Kidney (tissue), 14 donors: ENCODE measurements around the gene SOWAHC. TPM values are rescaled to one million over a fixed set of nuclear protein-coding genes. Genes with fewer than 3 reads are reported as not detected.
"Not testable (repeated sequence)": the region's sequence is repeated elsewhere in the genome, so short reads cannot be mapped to it uniquely, and the experiment has no call there.

Experiments used
- DNase-seq, 5 donors: peaks; one replicate each; pipeline ENCODE4 v3.0.0-alpha.2; 2013 to 2020
- FAIRE-seq: peaks from 2 replicates; lab custom pipeline; 2012; peaks lifted over from hg19 to GRCh38; lab: Jason Lieb, UNC
- H3K27ac ChIP-seq, 2 donors: one replicate each; pipeline ENCODE4 v1.7.0; 2013; ENCODE audit warnings: low read depth in 2 of 2, low read length in 2 of 2, inconsistent platforms in 1 of 2
- H3K27me3 ChIP-seq: one replicate; pipeline ENCODE4 v1.7.1; 2013; ENCODE audit warnings: low read length, inconsistent platforms; ENCODE audit not compliant: control insufficient read depth, insufficient read depth
- H3K36me3 ChIP-seq, 3 donors: one replicate each; pipeline versions ENCODE4 v1.7.0 to v1.7.1; 2013; ENCODE audit warnings: low read length in 3 of 3, control low read depth in 1 of 3, inconsistent platforms in 1 of 3; ENCODE audit not compliant: insufficient read depth in 3 of 3, control insufficient read depth in 2 of 3
- H3K4me1 ChIP-seq, 3 donors: one replicate each; pipeline versions ENCODE4 v1.7.0 to v1.7.1; 2013; ENCODE audit warnings: low read length in 3 of 3, inconsistent platforms in 1 of 3, low read depth in 1 of 3; ENCODE audit not compliant: control insufficient read depth in 2 of 3, insufficient read depth in 2 of 3
- H3K4me3 ChIP-seq, 3 donors: one replicate each; pipeline versions ENCODE4 v1.7.0 to v1.8.1; 2013; ENCODE audit warnings: low read length in 3 of 3, control low read depth in 1 of 3, inconsistent platforms in 1 of 3
- H3K9ac ChIP-seq, 3 donors: one replicate each; pipeline versions ENCODE4 v1.7.0 to v1.7.1; 2013; ENCODE audit warnings: low read length in 3 of 3, control low read depth in 1 of 3, inconsistent platforms in 1 of 3
- H3K9me3 ChIP-seq, 3 donors: one replicate each; pipeline versions ENCODE4 v1.7.0 to v1.7.1; 2013; ENCODE audit warnings: low read length in 3 of 3, control low read depth in 1 of 3, inconsistent platforms in 1 of 3; ENCODE audit not compliant: control insufficient read depth in 2 of 3, insufficient read depth in 1 of 3
- CTCF ChIP-seq: IDR thresholded peaks from 3 replicates; pipeline ENCODE4 v1.5.1; 2012; ENCODE audit warnings: mild to moderate bottlenecking, moderate library complexity, borderline replicate concordance; ENCODE audit not compliant: insufficient read depth; ENCODE audit errors: extremely low read depth
- intact Hi-C: fragments of 100-400 bp; cut with DNase I; formaldehyde crosslinking; loops from one replicate; pipeline ENCODE4 v1.11.1; 2022
- polyA plus RNA-seq: library from polyadenylated mRNA; stranded (reverse); fragments of 350-450 nt; fragmentation: Illumina TruSeq; extraction: RNeasy Lipid Tissue Mini Kit (QIAGEN cat#74804); gene quantifications from one replicate; pipeline ENCODE4 v1.2.3, GENCODE V29; 2014; ENCODE audit warnings: low read depth, low replicate concordance; ENCODE audit not compliant: insufficient read depth
- total RNA-seq: library from RNA; stranded (reverse); fragmentation: NEBNext Ultra II Directional; extraction: Animal tissue kit (Norgen Biotek cat#: 25700); gene quantifications from one replicate; pipeline ENCODE4 v1.2.1, GENCODE V29; 2021
- donor health status: control.
- donor health status: control.
- donor health status: control.
- donor health status: control.
- donor health status: control.
- donor health status: DM: yes; HTN: yes; CAD: no.
- donor health status: Normal renal cell carcinoma (clear cell type).

SOWAHC gene
- total and polyA plus RNA-seq, 2 donors from 2014 or later: 7.5 to 11.8 TPM

GRCh38 chr2:109636317-109636716 lies 22.2 kb downstream of the SOWAHC start:
- FAIRE-seq (no peak), DNase-seq (no peak)
- H3K4me3 ChIP-seq: no peak overlapping the region
- intact Hi-C loops: no loop called here
- no peaks in the 10 kb centered on the region for H3K36me3 ChIP-seq
- no peak overlapping the region for H3K27ac ChIP-seq
- H3K27me3 ChIP-seq: no peaks in the 10 kb centered on the region
- H3K9ac ChIP-seq: no peak overlapping the region
- H3K4me1 ChIP-seq: no peaks in the 10 kb centered on the region
- TF ChIP-seq CTCF: no peak
- no peaks in the 10 kb centered on the region for H3K9me3 ChIP-seq

DNA sequence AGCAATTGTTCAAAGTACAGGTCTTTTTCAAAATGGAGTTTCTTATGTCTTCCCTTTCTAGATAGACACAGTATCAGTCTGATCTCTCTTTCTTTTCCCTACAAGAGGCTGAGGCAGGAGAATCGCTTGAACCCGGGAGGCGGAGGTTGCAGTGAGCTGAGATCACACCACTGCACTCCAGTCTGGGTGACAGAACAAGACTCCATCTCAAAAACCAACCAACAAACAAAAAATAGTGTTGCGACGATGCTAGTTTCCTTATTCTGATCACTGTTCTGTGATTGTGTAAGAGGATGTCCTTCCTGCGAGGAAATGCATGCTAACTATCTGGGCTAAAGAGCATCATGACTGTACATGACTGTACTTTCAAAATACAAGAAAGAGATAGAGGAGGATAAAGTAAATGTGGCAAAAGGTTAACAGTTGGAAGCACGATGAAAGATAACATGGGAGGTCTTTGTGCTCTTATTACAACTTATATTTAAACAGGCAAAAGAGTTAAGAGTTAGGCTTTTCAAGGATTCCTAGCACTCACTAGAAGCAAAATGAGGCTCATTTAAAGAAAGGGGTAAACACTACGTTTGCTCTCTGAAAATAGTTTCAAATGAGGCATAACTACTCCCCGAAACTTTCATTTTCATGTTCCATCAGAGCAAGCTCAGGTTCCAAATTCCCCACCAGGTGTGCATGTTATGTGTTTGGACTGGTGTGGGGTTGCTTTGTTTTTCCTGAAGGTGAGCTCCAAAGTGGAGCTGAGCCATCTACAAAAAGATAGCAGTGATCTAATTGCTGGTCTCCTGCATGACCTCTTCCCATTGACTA lies 23.8 kb downstream of the SOWAHC start:
- Histone ChIP-seq H3K9me3 (no peaks in the 10 kb centered on the region), H3K27ac (no peak overlapping the region), H3K36me3 (no peaks in the 10 kb centered on the region), H3K27me3 (no peaks in the 10 kb centered on the region), H3K9ac (no peak overlapping the region), H3K4me3 (no peak overlapping the region), H3K4me1 (no peaks in the 10 kb centered on the region)
- TF ChIP-seq CTCF: no peak
- FAIRE-seq (no peak), DNase-seq (no peak)
- intact Hi-C loops: no loop called here

GRCh38 chr2:109638795-109639194 lies 24.6 kb downstream of the SOWAHC start:
- intact Hi-C loops: no loop called here
- Histone ChIP-seq H3K9me3 (no peaks in the 10 kb centered on the region), H3K9ac (no peak overlapping the region), H3K4me3 (no peak overlapping the region), H3K4me1 (no peaks in the 10 kb centered on the region), H3K36me3 (no peaks in the 10 kb centered on the region), H3K27me3 (no peaks in the 10 kb centered on the region), H3K27ac (no peak overlapping the region)
- DNase-seq (no peak), FAIRE-seq (no peak)
- no peak for TF ChIP-seq CTCF

DNA sequence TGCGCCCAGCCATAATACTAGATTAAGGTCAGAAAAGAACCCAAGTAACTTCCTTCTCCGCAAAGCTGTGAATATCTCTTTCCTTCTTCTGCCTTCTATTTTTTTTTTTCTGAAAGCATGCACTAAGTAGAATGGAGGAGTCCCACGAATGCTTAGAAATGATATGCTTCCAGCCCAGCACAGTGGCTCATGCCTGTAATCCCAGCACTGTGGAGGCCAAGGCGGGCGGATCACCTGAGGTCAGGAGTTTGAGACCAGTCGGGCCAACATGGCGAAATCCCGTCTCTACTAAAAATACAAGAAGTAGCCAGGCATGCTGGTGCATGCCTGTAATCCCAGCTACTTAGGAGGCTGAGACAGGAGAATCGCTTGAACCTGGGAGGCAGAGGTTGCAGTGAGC lies 25.8 kb downstream of the SOWAHC start:
- H3K27ac ChIP-seq, H3K4me3 ChIP-seq, intact Hi-C loops, H3K4me1 ChIP-seq, H3K9me3 ChIP-seq, H3K9ac ChIP-seq, H3K36me3 ChIP-seq, H3K27me3 ChIP-seq, FAIRE-seq, DNase-seq: not testable (repeated sequence)
